ENCODE results near the gene MAPK8IP2. TPM values are rescaled to one million over a fixed set of nuclear protein-coding genes. Genes with fewer than 3 reads are reported as not detected.

Gene MAPK8IP2
- total RNA-seq, 6 experiments from 2014 or later: 0.15 to 1.7 (median 0.45) TPM

DNA sequence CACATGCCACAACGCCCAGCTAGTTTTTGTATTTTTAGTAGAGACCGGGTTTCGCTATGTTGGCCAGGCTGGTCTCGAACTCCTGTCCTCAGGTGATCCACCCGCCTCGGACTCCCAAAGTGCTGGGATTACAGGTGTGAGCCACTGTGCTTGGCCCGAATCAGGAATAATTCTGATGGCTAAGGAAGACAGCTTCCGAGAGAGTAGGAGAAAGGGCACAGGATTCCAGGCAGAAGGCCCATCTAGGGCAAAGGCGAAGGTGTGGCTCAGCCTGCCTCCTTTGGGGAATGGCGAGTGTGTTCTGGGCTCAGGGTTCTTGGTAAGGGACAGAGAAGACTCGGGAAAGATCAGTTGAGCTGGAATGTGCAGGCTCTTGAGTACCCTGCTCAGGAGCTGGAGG, 36.3 kb upstream of the MAPK8IP2 start:
- ATAC-seq: no peak
- intact Hi-C loops (cut with DNase I): no loop called here

DNA sequence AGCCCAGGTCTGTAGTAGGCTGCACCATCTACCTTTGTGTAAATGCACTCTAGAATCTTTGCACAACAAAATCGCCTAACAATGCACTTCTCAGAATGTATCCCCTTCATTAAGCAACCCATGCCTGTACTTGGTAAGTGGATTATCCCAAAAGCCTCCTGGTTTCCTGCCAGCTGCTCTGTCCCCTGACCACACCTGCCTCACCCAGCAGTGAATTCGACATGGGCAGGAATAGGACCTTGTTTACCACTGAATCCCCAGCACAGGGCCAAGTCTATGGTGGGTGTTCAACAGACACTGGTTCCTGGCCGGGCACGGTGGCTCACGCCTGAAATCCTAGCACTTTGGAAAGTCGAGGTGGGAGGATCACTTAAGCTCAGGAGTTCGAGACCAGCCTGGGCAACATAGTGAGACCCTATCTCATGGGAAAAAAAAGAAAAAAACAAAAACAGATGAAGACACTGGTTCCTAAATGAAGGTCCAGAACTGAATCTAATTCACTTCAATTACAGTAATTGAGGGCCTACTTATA, 32.8 kb upstream of the MAPK8IP2 start:
- DNase-seq: no peak
- WGBS (ENCODE audit: insufficient coverage, low coverage, low lambda C conversion rate, missing lambda C conversion rate): 86% methylated on average over 3 of the region's 7 CpGs

More for the DNA sequence above, 36.3 kb upstream of the MAPK8IP2 start:
- peak overlapping the region; percentile 49 to 68 (median 60) for H3K4me3 ChIP-seq
- WGBS (ENCODE audit: insufficient coverage, low coverage, low lambda C conversion rate, missing lambda C conversion rate): 42% methylated on average over 10 of the region's 11 CpGs
- H3K9me3 ChIP-seq: no peaks in the 10 kb centered on the region
- peaks cover 0 to 24% (median 12%) of the 10 kb centered on the region in 4 donors for H3K4me1 ChIP-seq
- H3K27me3 ChIP-seq: no peaks in the 10 kb centered on the region
- H3K27ac ChIP-seq: peak overlapping the region; percentile 67 to 93 (median 88)
- no peaks in the 10 kb centered on the region for H3K36me3 ChIP-seq
- no peak for TF ChIP-seq POLR2A (IDR thresholded peaks at IDR 0.05)
- TF ChIP-seq, protein P1, sequence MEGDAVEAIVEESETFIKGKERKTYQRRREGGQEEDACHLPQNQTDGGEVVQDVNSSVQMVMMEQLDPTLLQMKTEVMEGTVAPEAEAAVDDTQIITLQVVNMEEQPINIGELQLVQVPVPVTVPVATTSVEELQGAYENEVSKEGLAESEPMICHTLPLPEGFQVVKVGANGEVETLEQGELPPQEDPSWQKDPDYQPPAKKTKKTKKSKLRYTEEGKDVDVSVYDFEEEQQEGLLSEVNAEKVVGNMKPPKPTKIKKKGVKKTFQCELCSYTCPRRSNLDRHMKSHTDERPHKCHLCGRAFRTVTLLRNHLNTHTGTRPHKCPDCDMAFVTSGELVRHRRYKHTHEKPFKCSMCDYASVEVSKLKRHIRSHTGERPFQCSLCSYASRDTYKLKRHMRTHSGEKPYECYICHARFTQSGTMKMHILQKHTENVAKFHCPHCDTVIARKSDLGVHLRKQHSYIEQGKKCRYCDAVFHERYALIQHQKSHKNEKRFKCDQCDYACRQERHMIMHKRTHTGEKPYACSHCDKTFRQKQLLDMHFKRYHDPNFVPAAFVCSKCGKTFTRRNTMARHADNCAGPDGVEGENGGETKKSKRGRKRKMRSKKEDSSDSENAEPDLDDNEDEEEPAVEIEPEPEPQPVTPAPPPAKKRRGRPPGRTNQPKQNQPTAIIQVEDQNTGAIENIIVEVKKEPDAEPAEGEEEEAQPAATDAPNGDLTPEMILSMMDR (IDR thresholded peaks at IDR 0.05): no peak
- no peak for DNase-seq

DNA sequence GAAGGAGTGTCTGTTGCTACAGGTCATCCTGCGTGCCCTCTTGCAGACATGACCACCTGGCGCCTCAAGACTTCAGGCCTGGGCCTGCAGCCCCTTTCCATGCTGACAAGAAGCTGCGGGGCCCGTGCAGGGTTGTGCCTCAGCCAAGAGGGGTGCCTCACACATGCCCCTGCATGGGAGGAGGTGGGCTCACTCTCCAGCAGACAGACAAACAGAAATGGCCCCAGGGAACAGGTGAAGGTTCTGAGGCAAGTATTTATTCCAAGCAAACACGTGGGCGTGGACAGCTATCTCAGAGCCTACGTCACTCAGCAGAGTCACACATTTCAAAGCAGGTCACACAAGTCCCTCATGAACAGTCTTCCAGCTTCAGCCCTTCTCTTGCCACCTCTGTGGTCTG, 32.0 kb upstream of the MAPK8IP2 start:
- TF ChIP-seq POLR2A (IDR thresholded peaks at IDR 0.05): peak; percentile 19
- TF ChIP-seq, protein P1 (IDR thresholded peaks at IDR 0.05): no peak
- Histone ChIP-seq H3K27ac (peak overlapping the region; percentile 89 to 93 (median 90)), H3K36me3 (peaks cover 0 to 11% (median 2%) of the 10 kb centered on the region in 4 donors), H3K9me3 (no peaks in the 10 kb centered on the region), H3K4me1 (peaks cover 0 to 38% (median 20%) of the 10 kb centered on the region in 4 donors), H3K4me3 (no peak overlapping the region), H3K27me3 (no peaks in the 10 kb centered on the region)
- intact Hi-C loops (cut with DNase I): no loop called here
- peak; percentile 76 to 83 (median 78) for ATAC-seq
- DNase-seq: peak in 2 of 3 donors; percentile 67 to 79
- WGBS (ENCODE audit: insufficient coverage, low coverage, low lambda C conversion rate, missing lambda C conversion rate): 43% methylated on average over 5 of the region's 7 CpGs

More for the DNA sequence above, 32.8 kb upstream of the MAPK8IP2 start:
- H3K4me3 ChIP-seq: no peak overlapping the region
- H3K4me1 ChIP-seq: peaks cover 0 to 39% (median 20%) of the 10 kb centered on the region in 4 donors
- no peaks in the 10 kb centered on the region for H3K27me3 ChIP-seq
- no peak for ATAC-seq
- TF ChIP-seq, protein P1 (IDR thresholded peaks at IDR 0.05): no peak
- no peak for TF ChIP-seq POLR2A (IDR thresholded peaks at IDR 0.05)
- peak overlapping the region; percentile 89 to 93 (median 90) for H3K27ac ChIP-seq
- H3K9me3 ChIP-seq: no peaks in the 10 kb centered on the region
- intact Hi-C loops (cut with DNase I): no loop called here
- H3K36me3 ChIP-seq: peaks cover 0 to 11% (median 2%) of the 10 kb centered on the region in 4 donors

DNA sequence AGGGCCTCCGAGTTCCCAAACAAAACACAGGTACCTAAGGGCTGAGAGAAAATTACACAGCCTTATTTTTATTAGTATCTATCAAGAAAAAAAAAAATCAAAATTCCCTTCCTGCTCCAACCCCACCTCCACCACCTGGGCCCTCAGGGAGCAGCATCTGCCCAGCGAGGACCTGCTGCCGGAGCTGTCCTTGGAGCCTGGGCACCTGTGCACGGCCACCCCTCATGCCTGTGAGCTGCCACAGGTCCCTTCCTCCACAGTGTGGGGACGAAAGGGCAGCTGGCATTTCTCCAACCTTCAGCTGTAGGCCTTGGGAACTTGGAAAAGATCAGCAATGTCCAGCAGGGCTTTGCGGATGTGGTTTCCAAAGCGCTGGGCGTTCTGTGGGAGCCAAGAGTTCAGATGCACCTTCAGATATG, 31.5 kb upstream of the MAPK8IP2 start:
- peak overlapping the region; percentile 89 to 93 (median 90) for H3K27ac ChIP-seq
- peak; percentile 83 to 93 (median 90) for DNase-seq
- H3K36me3 ChIP-seq: peaks cover 0 to 11% (median 2%) of the 10 kb centered on the region in 4 donors

More for the DNA sequence above, 31.5 kb upstream of the MAPK8IP2 start:
- Histone ChIP-seq H3K4me3 (peak overlapping the region in 1 of 3 donors; percentile 6), H3K4me1 (peaks cover 0 to 36% (median 19%) of the 10 kb centered on the region in 4 donors), H3K9me3 (no peaks in the 10 kb centered on the region), H3K27me3 (no peaks in the 10 kb centered on the region)
- TF ChIP-seq POLR2A (IDR thresholded peaks at IDR 0.05): no peak
- TF ChIP-seq, protein P1 (IDR thresholded peaks at IDR 0.05): no peak
- WGBS (ENCODE audit: insufficient coverage, low coverage, low lambda C conversion rate, missing lambda C conversion rate): 28% methylated on average over 7 of the region's 8 CpGs
- ATAC-seq: peak; percentile 74 to 84 (median 82)
- intact Hi-C loops (cut with DNase I): no loop called here

All from right lobe of liver (tissue), 6 donors.